ENCODE measurements around the gene UMAD1.

UMAD1 gene

DNA sequence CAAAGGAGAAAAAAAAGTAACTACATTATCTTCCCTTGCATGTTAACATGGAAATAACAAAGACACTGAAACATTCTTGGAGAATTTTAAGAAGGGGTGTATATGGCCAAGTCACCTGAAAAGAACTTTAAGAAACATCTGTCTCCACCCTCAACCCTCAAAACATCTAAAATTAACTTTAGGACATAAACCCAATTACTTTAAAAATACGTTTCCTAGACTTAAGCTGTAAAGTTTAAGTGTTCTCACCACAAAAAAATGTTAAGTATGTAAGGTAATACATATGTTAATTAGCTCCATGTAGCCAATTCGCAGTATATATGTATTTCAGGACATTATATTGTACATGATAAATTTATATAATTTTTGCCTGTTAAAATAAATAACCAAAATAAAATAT lies 257.0 kb downstream of the UMAD1 start:
- H3K36me3 ChIP-seq (replicated peaks; ENCODE audit: insufficient read depth, low read length), result no peaks in the 10 kb centered on the region
- DNase-seq, result no peak
- H3K79me2 ChIP-seq (ENCODE audit: low read length), result no peaks in the 10 kb centered on the region
- no peak overlapping the region for H3K27ac ChIP-seq (ENCODE audit: low read length)
- H3K4me3 ChIP-seq (ENCODE audit: low read length), result no peak overlapping the region
- no peaks in the 10 kb centered on the region for H3F3A ChIP-seq (ENCODE audit: insufficient read depth, low read length)
- H3K9ac ChIP-seq (ENCODE audit: low read length), result no peak overlapping the region
- H3K9me2 ChIP-seq (replicated peaks; ENCODE audit: insufficient read depth, low read length), result no peaks in the 10 kb centered on the region
- no peak overlapping the region for H2AFZ ChIP-seq (ENCODE audit: low read length)
- H3K27me3 ChIP-seq (replicated peaks; ENCODE audit: insufficient read depth, low read length), result no peaks in the 10 kb centered on the region
- H3K4me1 ChIP-seq (ENCODE audit: low read length), result no peaks in the 10 kb centered on the region
- H3K9me3 ChIP-seq (replicated peaks; ENCODE audit: insufficient read depth, low read length), result no peaks in the 10 kb centered on the region
- H3K4me2 ChIP-seq (ENCODE audit: low read depth, low read length), result no peak overlapping the region
- TF ChIP-seq EZH2 (optimal IDR thresholded peaks at IDR 0.05; ENCODE audit: low read depth, low read length) (no peak), EZH2phosphoT487 (IDR thresholded peaks at IDR 0.05; ENCODE audit: low read length) (no peak)
- TF ChIP-seq, protein P1, sequence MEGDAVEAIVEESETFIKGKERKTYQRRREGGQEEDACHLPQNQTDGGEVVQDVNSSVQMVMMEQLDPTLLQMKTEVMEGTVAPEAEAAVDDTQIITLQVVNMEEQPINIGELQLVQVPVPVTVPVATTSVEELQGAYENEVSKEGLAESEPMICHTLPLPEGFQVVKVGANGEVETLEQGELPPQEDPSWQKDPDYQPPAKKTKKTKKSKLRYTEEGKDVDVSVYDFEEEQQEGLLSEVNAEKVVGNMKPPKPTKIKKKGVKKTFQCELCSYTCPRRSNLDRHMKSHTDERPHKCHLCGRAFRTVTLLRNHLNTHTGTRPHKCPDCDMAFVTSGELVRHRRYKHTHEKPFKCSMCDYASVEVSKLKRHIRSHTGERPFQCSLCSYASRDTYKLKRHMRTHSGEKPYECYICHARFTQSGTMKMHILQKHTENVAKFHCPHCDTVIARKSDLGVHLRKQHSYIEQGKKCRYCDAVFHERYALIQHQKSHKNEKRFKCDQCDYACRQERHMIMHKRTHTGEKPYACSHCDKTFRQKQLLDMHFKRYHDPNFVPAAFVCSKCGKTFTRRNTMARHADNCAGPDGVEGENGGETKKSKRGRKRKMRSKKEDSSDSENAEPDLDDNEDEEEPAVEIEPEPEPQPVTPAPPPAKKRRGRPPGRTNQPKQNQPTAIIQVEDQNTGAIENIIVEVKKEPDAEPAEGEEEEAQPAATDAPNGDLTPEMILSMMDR (IDR thresholded peaks at IDR 0.05; ENCODE audit: low read length), result no peak
- no peaks in the 10 kb centered on the region for H4K20me1 ChIP-seq (ENCODE audit: insufficient read depth, low read length)

DNA sequence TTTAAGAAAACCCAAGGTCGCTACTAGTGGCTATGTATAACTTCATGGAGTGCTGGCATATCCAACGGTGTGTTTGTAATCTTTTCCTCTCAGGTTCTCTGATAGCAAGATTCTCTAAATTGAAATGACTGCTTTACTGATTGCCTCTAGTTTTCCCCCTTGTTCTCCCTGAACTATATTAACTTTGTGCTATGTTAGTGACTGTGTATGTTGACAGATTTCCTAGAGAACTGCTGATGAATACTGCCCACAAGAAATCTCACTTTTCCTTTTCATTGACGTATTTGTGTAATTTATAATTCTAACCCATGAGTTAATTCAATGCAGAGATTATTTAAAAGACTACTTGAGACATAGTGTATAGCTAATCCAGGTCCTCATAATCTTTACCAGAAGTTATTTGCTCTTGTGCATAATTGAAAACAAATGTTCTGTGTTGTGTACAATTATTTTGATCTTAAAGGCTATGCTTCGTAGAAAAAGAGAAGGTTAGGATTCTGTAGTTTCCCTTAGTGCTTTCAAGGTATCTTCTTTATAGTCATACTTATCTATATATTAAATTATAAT lies 257.5 kb downstream of the UMAD1 start:
- Histone ChIP-seq H3K9me3 (replicated peaks; ENCODE audit: insufficient read depth, low read length) (no peaks in the 10 kb centered on the region), H3K9me2 (replicated peaks; ENCODE audit: insufficient read depth, low read length) (no peaks in the 10 kb centered on the region), H3F3A (ENCODE audit: insufficient read depth, low read length) (no peaks in the 10 kb centered on the region), H3K36me3 (replicated peaks; ENCODE audit: insufficient read depth, low read length) (no peaks in the 10 kb centered on the region), H4K20me1 (ENCODE audit: insufficient read depth, low read length) (no peaks in the 10 kb centered on the region), H3K4me3 (ENCODE audit: low read length) (no peak overlapping the region), H3K27me3 (replicated peaks; ENCODE audit: insufficient read depth, low read length) (no peaks in the 10 kb centered on the region), H3K4me2 (ENCODE audit: low read depth, low read length) (no peak overlapping the region), H3K79me2 (ENCODE audit: low read length) (no peaks in the 10 kb centered on the region), H2AFZ (ENCODE audit: low read length) (no peak overlapping the region), H3K27ac (ENCODE audit: low read length) (no peak overlapping the region), H3K4me1 (ENCODE audit: low read length) (peaks cover 5% of the 10 kb centered on the region; the same call in 1 of the 2 replicates), H3K9ac (ENCODE audit: low read length) (no peak overlapping the region)
- TF ChIP-seq EZH2phosphoT487 (IDR thresholded peaks at IDR 0.05; ENCODE audit: low read length) (no peak), EZH2 (optimal IDR thresholded peaks at IDR 0.05; ENCODE audit: low read depth, low read length) (no peak)
- TF ChIP-seq, protein P1 (IDR thresholded peaks at IDR 0.05; ENCODE audit: low read length), result no peak
- no peak for DNase-seq

- Histone ChIP-seq H3K4me2 (ENCODE audit: low read depth, low read length) (no peak overlapping the region), H3K9me3 (replicated peaks; ENCODE audit: insufficient read depth, low read length) (no peaks in the 10 kb centered on the region), H3K27me3 (replicated peaks; ENCODE audit: insufficient read depth, low read length) (no peaks in the 10 kb centered on the region), H3F3A (ENCODE audit: insufficient read depth, low read length) (no peaks in the 10 kb centered on the region), H3K9me2 (replicated peaks; ENCODE audit: insufficient read depth, low read length) (no peaks in the 10 kb centered on the region), H4K20me1 (ENCODE audit: insufficient read depth, low read length) (no peaks in the 10 kb centered on the region), H3K4me1 (ENCODE audit: low read length) (peaks cover 5% of the 10 kb centered on the region; the same call in 1 of the 2 replicates), H3K79me2 (ENCODE audit: low read length) (no peaks in the 10 kb centered on the region), H3K9ac (ENCODE audit: low read length) (no peak overlapping the region), H2AFZ (ENCODE audit: low read length) (peak overlapping the region; percentile 7; the same call in 1 of the 2 replicates), H3K27ac (ENCODE audit: low read length) (no peak overlapping the region), H3K4me3 (ENCODE audit: low read length) (no peak overlapping the region), H3K36me3 (replicated peaks; ENCODE audit: insufficient read depth, low read length) (no peaks in the 10 kb centered on the region)
- TF ChIP-seq EZH2 (optimal IDR thresholded peaks at IDR 0.05; ENCODE audit: low read depth, low read length), result no peak
- TF ChIP-seq, protein P1 (IDR thresholded peaks at IDR 0.05; ENCODE audit: low read length), result no peak
- no peak for TF ChIP-seq EZH2phosphoT487 (IDR thresholded peaks at IDR 0.05; ENCODE audit: low read length)
- DNase-seq, result no peak
These were observed 262.3 kb downstream of the UMAD1 start for GRCh38 chr7:7902845-7903244.

Data from MM.1S (cell line).